CD4-positive, alpha-beta memory T cell (primary cell): ENCODE data around the gene RHBDF1. TPM values are rescaled to one million over a fixed set of nuclear protein-coding genes. Genes with fewer than 3 reads are reported as not detected.
A peak's percentile ranks its signal among the peaks of the same experiment; 100 is the strongest.

ENCODE experiments used
- CTCF ChIA-PET: fragments of 350-600 bp; sonication (Branson Sonifier 250); formaldehyde crosslinking; loops from one replicate; lab custom pipeline; 2021; ENCODE audit warnings: inconsistent platforms; ENCODE audit not compliant: partially characterized antibody; lab: Charles Lee
- POLR2A ChIA-PET: fragments of 350-600 bp; sonication (Branson Sonifier 250); formaldehyde crosslinking; loops from one replicate; lab custom pipeline; 2021; ENCODE audit not compliant: partially characterized antibody; lab: Charles Lee
- DNase-seq, 5 donors: peaks; one replicate each; pipeline versions ENCODE4 v3.0.0 to v3.0.0-alpha.2; 2020 to 2022; ENCODE audit warnings: mixed read lengths in 1 of 5
- H3K27ac ChIP-seq: one replicate; pipeline ENCODE4 v1.7.0; 2013; ENCODE audit warnings: low read depth, low read length
- H3K27me3 ChIP-seq: 2 replicates; pipeline ENCODE4 v1.7.0; 2013; ENCODE audit warnings: mild to moderate bottlenecking, low read length, moderate library complexity; ENCODE audit not compliant: insufficient read depth
- H3K36me3 ChIP-seq: 2 replicates; pipeline ENCODE4 v1.7.0; 2013; ENCODE audit warnings: mild to moderate bottlenecking, low read length, moderate library complexity; ENCODE audit not compliant: insufficient read depth
- H3K4me1 ChIP-seq: 2 replicates; pipeline ENCODE4 v1.7.0; 2013; ENCODE audit warnings: mild to moderate bottlenecking, low read length, moderate library complexity; ENCODE audit not compliant: insufficient read depth
- H3K4me3 ChIP-seq, 2 donors: one replicate each; pipeline ENCODE4 v1.7.0; 2013; ENCODE audit warnings: low read length in 2 of 2, mild to moderate bottlenecking in 1 of 2
- H3K9me3 ChIP-seq, 2 donors: one replicate each; pipeline ENCODE4 v1.7.0; 2013; ENCODE audit warnings: low read length in 2 of 2, control low read depth in 1 of 2; ENCODE audit not compliant: control insufficient read depth in 1 of 2
- H3K27ac Mint-ChIP-seq, 7 donors: one replicate each; pipeline ENCODE4 v1.8.0; 2020 to 2021; ENCODE audit warnings: mixed read lengths in 7 of 7, mild to moderate bottlenecking in 6 of 7, inconsistent platforms in 3 of 7, moderate library complexity in 3 of 7
- H3K27me3 Mint-ChIP-seq, 2 donors: one replicate each; pipeline ENCODE4 v1.8.0; 2020 to 2021; ENCODE audit warnings: mixed read lengths in 2 of 2
- H3K36me3 Mint-ChIP-seq, 2 donors: one replicate each; pipeline ENCODE4 v1.8.0; 2020 to 2021; ENCODE audit warnings: mixed read lengths in 2 of 2, inconsistent platforms in 1 of 2, mild to moderate bottlenecking in 1 of 2
- H3K4me1 Mint-ChIP-seq, 4 donors: one replicate each; pipeline ENCODE4 v1.8.0; 2020 to 2021; ENCODE audit warnings: mixed read lengths in 4 of 4, mild to moderate bottlenecking in 1 of 4
- H3K4me3 Mint-ChIP-seq, 8 donors: one replicate each; pipeline ENCODE4 v1.8.0; 2020 to 2021; ENCODE audit warnings: mixed read lengths in 8 of 8, mild to moderate bottlenecking in 7 of 8, moderate library complexity in 6 of 8, inconsistent platforms in 3 of 8
- H3K9me3 Mint-ChIP-seq, 8 donors: one replicate each; pipeline ENCODE4 v1.8.0; 2020 to 2021; ENCODE audit warnings: mixed read lengths in 8 of 8, mild to moderate bottlenecking in 5 of 8, inconsistent platforms in 3 of 8, moderate library complexity in 1 of 8
- intact Hi-C: fragments of 100-400 bp; cut with micrococcal nuclease; formaldehyde crosslinking; loops from one replicate; pipeline ENCODE4 v1.15.1; 2023
- polyA plus RNA-seq, 2 donors: library from polyadenylated mRNA; unstranded; fragments of 300-500 nt; fragmentation: Illumina TruSeq; gene quantifications; one replicate each; pipeline ENCODE4 v1.2.3, GENCODE V29; 2021
- total RNA-seq, 2 experiments: library from RNA; stranded (reverse); gene quantifications; one replicate each; pipeline ENCODE4 v1.2.3, GENCODE V29; 2021

RHBDF1 gene
- total and polyA plus RNA-seq, 4 experiments from 2014 or later: not detected

DNA sequence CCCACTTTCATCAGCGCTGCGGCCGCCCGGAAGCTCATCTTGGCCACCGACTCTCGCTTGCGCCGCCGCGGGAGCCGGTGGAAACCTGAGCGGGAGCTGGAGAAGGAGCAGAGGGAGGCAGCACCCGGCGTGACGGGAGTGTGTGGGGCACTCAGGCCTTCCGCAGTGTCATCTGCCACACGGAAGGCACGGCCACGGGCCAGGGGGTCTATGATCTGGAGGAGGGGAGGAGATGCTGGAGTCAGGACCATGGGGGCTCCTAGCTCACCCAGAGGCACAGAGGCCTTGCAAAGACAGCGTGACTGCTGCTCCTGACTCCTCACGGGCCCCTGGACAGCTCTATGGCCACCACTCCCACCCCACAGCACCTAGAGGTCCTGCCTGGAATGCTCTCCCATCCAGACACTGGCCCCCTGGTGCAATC lies 9.5 kb downstream of the RHBDF1 start:
- H3K27me3 Mint-ChIP-seq: peaks cover 0 to 4% of the 10 kb centered on the region in 2 donors
- H3K4me3 Mint-ChIP-seq: no peak overlapping the region
- H3K27ac Mint-ChIP-seq: no peak overlapping the region
- ChIA-PET CTCF (interaction anchor here (1.4 to 6.7 kb wide), 4 partner anchors 9 to 300 kb away, joined by 3 to 165 read pairs (median 8); partner anchors contain the start of genes POLR3K and SNRNP25), POLR2A (no interaction called here)
- DNase-seq: peak in 1 of 5 donors; percentile 13
- H3K36me3 Mint-ChIP-seq: peaks cover 0 to 2% of the 10 kb centered on the region in 2 donors
- Histone ChIP-seq H3K27ac (no peak overlapping the region), H3K36me3 (no peaks in the 10 kb centered on the region), H3K27me3 (no peaks in the 10 kb centered on the region), H3K4me1 (no peaks in the 10 kb centered on the region), H3K4me3 (no peak overlapping the region), H3K9me3 (no peaks in the 10 kb centered on the region)
- intact Hi-C loops: no loop called here
- peaks cover 0 to under 1% (median 0%) of the 10 kb centered on the region in 8 donors for H3K9me3 Mint-ChIP-seq
- H3K4me1 Mint-ChIP-seq: peaks cover 0 to 6% (median 3%) of the 10 kb centered on the region in 4 donors

DNA sequence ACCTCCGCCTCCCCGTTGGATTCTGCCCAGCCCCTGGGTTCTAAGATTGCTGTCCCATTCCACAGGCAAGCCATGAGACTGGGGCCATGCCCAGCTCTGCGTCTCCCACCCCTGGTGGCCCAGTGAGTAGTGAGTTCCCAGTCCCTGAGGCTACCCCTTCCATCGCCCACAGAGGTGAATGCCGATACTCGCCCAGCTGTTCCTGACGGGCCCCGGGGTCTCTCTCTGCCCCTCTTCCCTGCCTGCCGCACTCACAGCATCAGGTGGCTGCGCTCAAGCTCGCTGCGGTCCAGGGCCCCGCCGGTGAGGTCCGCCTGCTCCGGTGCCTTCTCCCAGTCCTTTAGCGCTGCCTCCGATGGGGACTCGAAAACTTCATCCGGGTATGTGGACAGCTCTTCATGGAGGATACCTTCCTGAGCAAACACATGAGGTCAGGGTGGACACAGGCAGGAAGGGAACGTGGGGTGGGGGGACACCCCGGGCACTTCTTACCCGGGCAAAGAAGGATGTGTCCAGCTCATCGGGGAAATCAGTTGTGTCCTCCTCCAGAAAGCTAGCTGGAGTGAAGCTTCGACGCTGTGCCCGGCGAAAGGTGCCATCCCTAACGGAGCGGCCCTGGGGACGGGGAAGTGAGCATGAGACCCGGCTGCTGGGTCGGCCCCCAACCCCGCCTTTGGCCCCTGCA lies 10.0 kb downstream of the RHBDF1 start:
- ChIA-PET POLR2A (no interaction called here), CTCF (interaction anchor here (1.6 to 6.7 kb wide), 3 partner anchors 9 to 44 kb away, joined by 6 to 165 read pairs (median 10); partner anchors contain the start of genes POLR3K and SNRNP25)
- H3K27me3 Mint-ChIP-seq: peaks cover 0 to 4% of the 10 kb centered on the region in 2 donors
- H3K4me3 Mint-ChIP-seq: no peak overlapping the region
- peaks cover 0 to 4% of the 10 kb centered on the region in 2 donors for H3K36me3 Mint-ChIP-seq
- Histone ChIP-seq H3K36me3 (no peaks in the 10 kb centered on the region), H3K27me3 (no peaks in the 10 kb centered on the region), H3K27ac (no peak overlapping the region), H3K4me3 (no peak overlapping the region), H3K9me3 (no peaks in the 10 kb centered on the region), H3K4me1 (no peaks in the 10 kb centered on the region)
- peaks cover 0 to 2% (median 0%) of the 10 kb centered on the region in 8 donors for H3K9me3 Mint-ChIP-seq
- peaks cover 0 to 6% (median 3%) of the 10 kb centered on the region in 4 donors for H3K4me1 Mint-ChIP-seq
- intact Hi-C loops: no loop called here
- H3K27ac Mint-ChIP-seq: no peak overlapping the region
- peak in 1 of 5 donors; percentile 33 for DNase-seq

DNA sequence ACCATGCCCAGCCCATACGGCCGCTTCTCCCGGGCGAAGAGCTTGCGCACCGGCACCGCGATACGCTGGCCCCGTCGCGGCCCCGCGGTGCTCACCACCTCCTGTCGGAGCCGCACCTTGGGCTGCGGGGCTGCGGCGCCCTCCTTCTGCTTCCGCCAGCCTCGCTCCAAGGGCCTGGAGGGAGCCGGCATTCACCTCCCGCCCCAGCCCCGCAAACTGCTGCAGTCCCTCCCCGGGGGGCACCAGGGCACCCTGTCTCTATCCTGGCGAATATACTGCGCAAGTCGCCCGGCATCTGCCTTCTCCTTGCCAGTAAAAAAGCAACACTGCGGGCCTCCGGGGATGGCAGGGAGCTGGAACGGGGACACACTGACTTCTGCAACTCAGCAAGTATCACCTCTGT lies 10.6 kb downstream of the RHBDF1 start:
- CTCF ChIA-PET: interaction anchor here (1.6 to 6.7 kb wide), 3 partner anchors 8 to 45 kb away, joined by 6 to 165 read pairs (median 10); partner anchors contain the start of genes POLR3K and SNRNP25
- POLR2A ChIA-PET: no interaction called here
- no peak for DNase-seq
- H3K27ac ChIP-seq: no peak overlapping the region
- Mint-ChIP-seq H3K4me3 (no peak overlapping the region), H3K36me3 (peaks cover 0 to 4% of the 10 kb centered on the region in 2 donors), H3K27me3 (peaks cover 0 to 4% of the 10 kb centered on the region in 2 donors), H3K4me1 (peaks cover 0 to 6% (median 3%) of the 10 kb centered on the region in 4 donors), H3K27ac (no peak overlapping the region), H3K9me3 (peaks cover 0 to 2% (median 0%) of the 10 kb centered on the region in 8 donors)
- H3K27me3 ChIP-seq: no peaks in the 10 kb centered on the region
- H3K36me3 ChIP-seq: peaks cover 2% of the 10 kb centered on the region
- intact Hi-C loops: no loop called here
- H3K4me3 ChIP-seq: no peak overlapping the region
- no peaks in the 10 kb centered on the region for H3K9me3 ChIP-seq
- no peaks in the 10 kb centered on the region for H3K4me1 ChIP-seq

DNA sequence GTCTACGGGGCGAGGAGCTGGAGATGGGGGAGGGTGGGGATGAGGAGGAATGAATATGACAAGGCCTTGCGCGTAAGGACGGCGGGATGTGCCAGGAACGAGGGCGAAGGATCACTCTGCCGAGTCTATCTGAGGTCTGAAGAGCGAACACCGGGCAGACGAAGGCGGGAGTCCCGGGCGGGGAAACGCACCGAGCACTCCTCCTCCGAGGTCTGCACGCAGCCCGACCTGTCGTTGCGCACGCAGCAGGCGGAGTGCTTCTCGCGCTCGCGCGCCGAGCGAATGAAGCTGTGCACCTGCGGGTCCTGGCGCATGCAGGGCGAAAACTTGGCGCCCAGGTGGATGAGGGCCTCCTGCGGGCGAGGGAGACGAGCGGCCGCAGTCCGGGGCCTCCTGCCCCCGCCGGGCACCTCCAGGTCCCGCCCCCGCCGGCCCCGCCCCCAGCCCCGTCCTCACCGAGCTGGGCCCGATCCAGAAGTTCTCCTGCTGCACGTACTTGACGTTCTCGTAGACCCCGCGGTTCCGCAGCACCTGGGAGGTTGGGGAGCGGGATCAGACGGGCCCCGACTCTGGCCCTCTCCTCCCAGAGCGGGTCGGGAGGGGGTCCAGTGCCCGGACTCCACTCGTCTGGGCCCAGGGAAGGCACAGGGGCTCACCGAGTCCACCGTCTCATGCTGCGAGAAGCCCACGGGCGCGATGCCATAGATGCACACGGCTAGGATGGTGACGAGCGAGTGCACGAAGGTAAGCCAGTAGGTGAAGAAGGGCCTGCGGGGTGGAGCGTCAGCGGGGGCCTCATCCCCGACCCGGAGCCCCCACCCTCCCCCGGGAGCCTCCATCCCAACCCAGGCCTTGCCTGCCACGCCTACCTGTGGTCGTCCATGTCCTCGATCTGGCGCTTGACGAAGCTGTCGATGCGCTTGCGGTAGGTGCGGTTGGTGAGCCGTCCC lies 11.2 kb downstream of the RHBDF1 start:
- Histone ChIP-seq H3K27me3 (no peaks in the 10 kb centered on the region), H3K9me3 (no peaks in the 10 kb centered on the region), H3K4me3 (no peak overlapping the region), H3K27ac (no peak overlapping the region), H3K4me1 (no peaks in the 10 kb centered on the region), H3K36me3 (peaks cover 5% of the 10 kb centered on the region)
- Mint-ChIP-seq H3K9me3 (peaks cover 0 to 2% (median 0%) of the 10 kb centered on the region in 8 donors), H3K27ac (no peak overlapping the region), H3K36me3 (peaks cover 0 to 4% of the 10 kb centered on the region in 2 donors), H3K4me1 (peaks cover 0 to 6% (median 3%) of the 10 kb centered on the region in 4 donors), H3K4me3 (no peak overlapping the region), H3K27me3 (peaks cover 0 to 4% of the 10 kb centered on the region in 2 donors)
- intact Hi-C loops: no loop called here
- POLR2A ChIA-PET: no interaction called here
- CTCF ChIA-PET: interaction anchor here (6.7 kb wide), 1 partner anchor 35 kb away, joined by 165 read pairs; no protein-coding TSS in a partner anchor
- peak in 1 of 5 donors; percentile 24 for DNase-seq

DNA sequence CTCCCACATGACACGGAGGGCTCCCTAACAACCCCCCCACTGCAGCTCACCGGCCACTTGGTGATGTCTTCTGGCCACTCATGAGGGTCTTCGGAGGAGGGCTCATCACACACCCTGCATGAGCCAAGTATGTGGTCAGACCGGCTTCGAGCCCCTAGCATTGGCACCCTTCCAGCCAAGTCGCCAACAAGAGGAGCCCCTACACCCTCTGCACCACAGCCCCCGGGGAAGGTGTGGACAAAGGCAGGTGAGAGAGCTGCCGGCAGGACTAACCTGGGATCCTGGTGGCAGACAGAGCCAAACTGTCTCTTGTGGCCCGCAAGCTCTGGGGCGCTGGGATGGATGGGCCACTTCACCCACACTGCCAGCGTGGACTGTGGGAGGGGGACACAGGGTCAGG lies 12.3 kb downstream of the RHBDF1 start:
- peak in 1 of 5 donors; percentile 25 for DNase-seq
- POLR2A ChIA-PET: no interaction called here
- H3K36me3 Mint-ChIP-seq: peaks cover 0 to 4% of the 10 kb centered on the region in 2 donors

DNA sequence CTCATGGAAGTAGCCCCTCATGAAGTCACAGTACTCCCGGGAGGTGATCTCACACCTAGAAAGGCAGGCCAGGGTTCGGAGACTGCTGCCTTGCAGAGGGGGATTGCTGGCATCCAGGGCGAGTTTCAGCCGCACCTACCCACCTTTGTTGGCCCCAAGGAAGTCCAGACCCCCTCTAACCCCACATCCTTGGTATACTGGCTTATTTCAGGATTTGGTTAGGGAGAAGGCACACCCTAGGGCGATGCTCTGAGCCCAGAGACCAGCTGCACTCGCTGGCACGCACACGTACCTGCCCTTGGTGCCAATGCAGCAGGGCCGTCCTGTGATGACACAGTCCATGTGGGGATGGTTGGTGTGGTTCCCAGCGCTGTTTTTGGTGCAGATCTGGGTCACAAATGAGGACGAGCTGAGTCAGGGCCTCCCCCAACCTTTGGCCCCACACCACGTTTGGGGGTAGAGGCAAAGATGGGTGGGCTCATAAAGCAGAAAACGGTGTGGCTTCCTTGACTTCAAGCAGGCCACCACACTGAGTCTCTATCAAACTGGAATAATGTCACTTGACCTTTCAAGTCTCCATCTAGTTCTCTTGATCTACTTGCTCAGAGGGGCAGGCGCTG lies 12.9 kb downstream of the RHBDF1 start:
- Histone ChIP-seq H3K4me3 (no peak overlapping the region), H3K9me3 (no peaks in the 10 kb centered on the region), H3K36me3 (peaks cover 5% of the 10 kb centered on the region), H3K27me3 (no peaks in the 10 kb centered on the region), H3K27ac (no peak overlapping the region), H3K4me1 (peaks cover 2% of the 10 kb centered on the region)
- no peak overlapping the region for H3K4me3 Mint-ChIP-seq
- H3K27me3 Mint-ChIP-seq: no peaks in the 10 kb centered on the region
- peak in 1 of 5 donors; percentile 8 for DNase-seq
- no peak overlapping the region for H3K27ac Mint-ChIP-seq
- intact Hi-C loops: no loop called here
- POLR2A ChIA-PET: no interaction called here
- H3K9me3 Mint-ChIP-seq: peaks cover 0 to 2% (median 0%) of the 10 kb centered on the region in 8 donors
- H3K36me3 Mint-ChIP-seq: peaks cover 0 to 4% of the 10 kb centered on the region in 2 donors
- CTCF ChIA-PET: no interaction called here
- H3K4me1 Mint-ChIP-seq: peaks cover 0 to 2% (median 0%) of the 10 kb centered on the region in 4 donors

More for the DNA sequence above, 12.3 kb downstream of the RHBDF1 start:
- Histone ChIP-seq H3K9me3 (no peaks in the 10 kb centered on the region), H3K36me3 (peaks cover 5% of the 10 kb centered on the region), H3K4me3 (no peak overlapping the region), H3K4me1 (no peaks in the 10 kb centered on the region), H3K27me3 (no peaks in the 10 kb centered on the region), H3K27ac (no peak overlapping the region)
- no peak overlapping the region for H3K4me3 Mint-ChIP-seq
- H3K9me3 Mint-ChIP-seq: peaks cover 0 to 2% (median 0%) of the 10 kb centered on the region in 8 donors
- no peak overlapping the region for H3K27ac Mint-ChIP-seq
- CTCF ChIA-PET: no interaction called here
- H3K27me3 Mint-ChIP-seq: no peaks in the 10 kb centered on the region
- H3K4me1 Mint-ChIP-seq: no peaks in the 10 kb centered on the region
- intact Hi-C loops: no loop called here
